H1 (cell line): Measurements from ENCODE around the gene PPP2R2C. TPM values are rescaled to one million over a fixed set of nuclear protein-coding genes. Genes with fewer than 3 reads are reported as not detected.
A peak's percentile ranks its signal among the peaks of the same experiment; 100 is the strongest.

Experiments
- CTCF ChIA-PET: fragments of 300-600 bp; sonication (Branson Sonifier 250); formaldehyde crosslinking; loops from one replicate; lab custom pipeline; 2021; ENCODE audit not compliant: partially characterized antibody; lab: Charles Lee
- POLR2A ChIA-PET: fragments of 300-600 bp; sonication (Branson Sonifier 250); formaldehyde crosslinking; loops from one replicate; lab custom pipeline; 2021; ENCODE audit warnings: inconsistent platforms; ENCODE audit not compliant: partially characterized antibody; lab: Charles Lee
- DNase-seq, 2 experiments: peaks; one replicate each; pipeline versions ENCODE4 v3.0.0 to v3.0.0-alpha.2; 2010 to 2022; ENCODE audit warnings: low spot score in 2 of 2, low read depth in 1 of 2, mixed read lengths in 1 of 2
- FAIRE-seq: peaks from 2 replicates; lab custom pipeline; 2011; peaks lifted over from hg19 to GRCh38; lab: Jason Lieb, UNC
- H2AFZ ChIP-seq: 2 replicates; pipeline ENCODE4 v1.8.1; 2012; ENCODE audit warnings: low read length, inconsistent platforms
- H2AK5ac ChIP-seq: 2 replicates; pipeline ENCODE4 v1.6.1; 2013; ENCODE audit warnings: low read depth, low read length
- H2BK120ac ChIP-seq: replicated peaks from 2 replicates; pipeline ENCODE3; 2013; ENCODE audit warnings: low read depth, low read length, inconsistent platforms
- H2BK12ac ChIP-seq: 2 replicates; pipeline ENCODE4 v1.6.1; 2013; ENCODE audit warnings: low read depth, low read length
- H2BK15ac ChIP-seq: 2 replicates; pipeline ENCODE4 v1.6.1; 2013; ENCODE audit warnings: low read length
- H2BK20ac ChIP-seq: 2 replicates; pipeline ENCODE4 v1.6.1; 2013; ENCODE audit warnings: low read length
- H2BK5ac ChIP-seq: 2 replicates; pipeline ENCODE4 v1.6.1; 2013; ENCODE audit warnings: low read depth, low read length
- H3K14ac ChIP-seq: 2 replicates; pipeline ENCODE4 v1.6.1; 2013; ENCODE audit warnings: inconsistent platforms; ENCODE audit not compliant: insufficient read length
- H3K18ac ChIP-seq: 2 replicates; pipeline ENCODE4 v1.6.1; 2013; ENCODE audit warnings: low read length; ENCODE audit errors: extremely low read depth
- H3K23ac ChIP-seq: 2 replicates; pipeline ENCODE4 v1.6.1; 2013; ENCODE audit warnings: inconsistent platforms; ENCODE audit not compliant: insufficient read length
- H3K23me2 ChIP-seq: 2 replicates; pipeline ENCODE4 v1.6.1; 2013; ENCODE audit warnings: low read depth, low read length
- H3K27ac ChIP-seq: 2 replicates; pipeline ENCODE4 v1.6.1; 2011; ENCODE audit warnings: low read depth, low read length, inconsistent platforms
- H3K27me3 ChIP-seq, 4 experiments: replicated peaks in 1 of 4; 1 replicate in 1 of 4; 2 replicates in 3 of 4; pipeline versions ENCODE4 v1.6.1 to v1.8.1; 2011 to 2013; ENCODE audit warnings: low read length in 3 of 4, mild to moderate bottlenecking in 3 of 4, inconsistent platforms in 2 of 4, mixed read lengths in 2 of 4, moderate library complexity in 1 of 4; ENCODE audit not compliant: control insufficient read depth in 3 of 4, insufficient read depth in 3 of 4; ENCODE audit errors: extremely low read depth in 1 of 4
- H3K36me3 ChIP-seq, 4 experiments: 2 replicates each; pipeline versions ENCODE4 v1.6.1 to v1.8.1; 2011 to 2013; ENCODE audit warnings: mild to moderate bottlenecking in 4 of 4, low read length in 3 of 4, moderate library complexity in 2 of 4, control low read depth in 1 of 4, inconsistent platforms in 1 of 4; ENCODE audit not compliant: insufficient read depth in 4 of 4, control insufficient read depth in 2 of 4
- H3K4ac ChIP-seq: replicated peaks from 2 replicates; pipeline ENCODE3; 2013; ENCODE audit warnings: low read length, low read depth, mixed read lengths, inconsistent platforms; ENCODE audit not compliant: insufficient read length
- H3K4me1 ChIP-seq, 4 experiments: replicated peaks in 1 of 4; 1 replicate in 1 of 4; 2 replicates in 3 of 4; pipeline versions ENCODE4 v1.6.1 to v1.8.1; 2011 to 2013; ENCODE audit warnings: low read length in 3 of 4, inconsistent platforms in 2 of 4, mixed read lengths in 1 of 4; ENCODE audit not compliant: insufficient read depth in 4 of 4, control insufficient read depth in 3 of 4
- H3K4me2 ChIP-seq, 2 experiments: 2 replicates each; pipeline versions ENCODE4 v1.6.1 to v1.8.1; 2011 to 2013; ENCODE audit warnings: low read depth in 2 of 2, low read length in 2 of 2, control low read depth in 1 of 2, inconsistent platforms in 1 of 2, mild to moderate bottlenecking in 1 of 2; ENCODE audit not compliant: insufficient read depth in 1 of 2
- H3K4me3 ChIP-seq, 4 experiments: fragments of 200-600, 300-600 bp in 1 of 4; sonication (generic), shearing (Covaris generic), sonication (Bioruptor Twin) in 1 of 4; 2 replicates each; pipeline versions ENCODE4 v1.5.1 to v1.8.1; 2011 to 2016; ENCODE audit warnings: low read length in 4 of 4, low read depth in 3 of 4, control low read depth in 2 of 4, inconsistent platforms in 2 of 4, mild to moderate bottlenecking in 2 of 4, mixed read lengths in 1 of 4, moderate library complexity in 1 of 4; ENCODE audit not compliant: insufficient read depth in 2 of 4; ENCODE audit errors: extremely low read depth in 1 of 4
- H3K56ac ChIP-seq: replicated peaks from 2 replicates; pipeline ENCODE3; 2013; ENCODE audit warnings: low read depth, mild to moderate bottlenecking, mixed read lengths, low read length, inconsistent platforms; ENCODE audit not compliant: insufficient read length
- H3K79me1 ChIP-seq: 2 replicates; pipeline ENCODE4 v1.6.1; 2013; ENCODE audit warnings: low read depth, low read length, control low read depth
- H3K79me2 ChIP-seq, 2 experiments: 2 replicates each; pipeline versions ENCODE4 v1.6.1 to v1.8.1; 2012 to 2013; ENCODE audit warnings: low read length in 2 of 2, mild to moderate bottlenecking in 2 of 2, inconsistent platforms in 1 of 2; ENCODE audit not compliant: insufficient read depth in 2 of 2, control insufficient read depth in 1 of 2
- H3K9ac ChIP-seq, 4 experiments: replicated peaks in 1 of 4; 1 replicate in 1 of 4; 2 replicates in 3 of 4; pipeline versions ENCODE4 v1.6.1 to v1.8.1; 2011 to 2013; ENCODE audit warnings: low read depth in 3 of 4, low read length in 3 of 4, control low read depth in 2 of 4, mild to moderate bottlenecking in 2 of 4, moderate library complexity in 2 of 4, inconsistent platforms in 1 of 4; ENCODE audit errors: extremely low read depth in 1 of 4
- H3K9me3 ChIP-seq, 2 experiments: 2 replicates each; pipeline versions ENCODE4 v1.6.1 to v1.8.1; 2012 to 2013; ENCODE audit warnings: mild to moderate bottlenecking in 2 of 2, moderate library complexity in 2 of 2, control low read depth in 1 of 2, inconsistent platforms in 1 of 2, low read depth in 1 of 2, low read length in 1 of 2, mixed read lengths in 1 of 2; ENCODE audit not compliant: insufficient read depth in 2 of 2
- H4K20me1 ChIP-seq, 2 experiments: replicated peaks in 1 of 2; 2 replicates each; pipeline versions ENCODE3 to v1.8.1; 2011 to 2013; ENCODE audit warnings: inconsistent platforms in 2 of 2, low read length in 2 of 2, mild to moderate bottlenecking in 1 of 2; ENCODE audit not compliant: insufficient read depth in 2 of 2, control insufficient read depth in 1 of 2
- H4K5ac ChIP-seq: 2 replicates; pipeline ENCODE4 v1.6.1; 2013; ENCODE audit warnings: low read length, low read depth, mixed read lengths, inconsistent platforms; ENCODE audit not compliant: insufficient read length
- H4K8ac ChIP-seq: 2 replicates; pipeline ENCODE4 v1.8.0; 2013; ENCODE audit warnings: mild to moderate bottlenecking, moderate library complexity, low read length, inconsistent platforms; ENCODE audit not compliant: insufficient read depth; ENCODE audit errors: extremely low read depth
- H4K91ac ChIP-seq: replicated peaks from 2 replicates; pipeline ENCODE3; 2013; ENCODE audit warnings: low read length, mixed read lengths, inconsistent platforms; ENCODE audit not compliant: insufficient read length
- BACH1 ChIP-seq: IDR thresholded peaks from 2 replicates; pipeline ENCODE4 v1.6.1; 2012; ENCODE audit warnings: low read length, improper control_type of control experiment
- CTCF ChIP-seq, 3 experiments: IDR thresholded peaks; 1 replicate in 2 of 3; 2 replicates in 1 of 3; pipeline versions ENCODE4 v1.5.1 to v1.6.1; 2011; ENCODE audit warnings: low read length in 3 of 3, mild to moderate bottlenecking in 3 of 3, inconsistent platforms in 2 of 3, low read depth in 1 of 3, moderate library complexity in 1 of 3; ENCODE audit not compliant: insufficient read depth in 1 of 3; ENCODE audit errors: control extremely low read depth in 1 of 3
- EZH2 ChIP-seq: fragments of 200-600 bp; sonication (generic); IDR thresholded peaks from 2 replicates; pipeline ENCODE4 v1.7.1; 2012; ENCODE audit warnings: low read depth, mild to moderate bottlenecking, moderate library complexity, low read length, inconsistent platforms; ENCODE audit not compliant: severe bottlenecking
- FOSL1 ChIP-seq: IDR thresholded peaks from 2 replicates; pipeline ENCODE4 v1.6.1; 2011; ENCODE audit warnings: mild to moderate bottlenecking, low read depth, low read length, moderate library complexity; ENCODE audit not compliant: insufficient read depth
- GABPA ChIP-seq: IDR thresholded peaks from 2 replicates; pipeline ENCODE4 v1.6.1; 2011; ENCODE audit warnings: mild to moderate bottlenecking, low read length, moderate library complexity, borderline replicate concordance; ENCODE audit not compliant: insufficient read depth
- JUN ChIP-seq: IDR thresholded peaks from 2 replicates; pipeline ENCODE4 v1.6.1; 2011; ENCODE audit warnings: low read depth, mild to moderate bottlenecking, improper control_type of control experiment, low read length
- POLR2AphosphoS5 ChIP-seq: IDR thresholded peaks from 2 replicates; pipeline ENCODE4 v1.6.1; 2011; ENCODE audit warnings: low read depth, low read length
- WGBS, 2 experiments: shearing (Covaris generic) in 1 of 2; methylation state at CpG; one replicate each; pipeline versions ENCODE4 v1.1.6 to v1.1.7; 2013 to 2015; ENCODE audit warnings: low lambda C conversion rate in 2 of 2, mixed read lengths in 2 of 2, inconsistent platforms in 1 of 2, low coverage in 1 of 2, missing lambda C conversion rate in 1 of 2; ENCODE audit not compliant: insufficient replicate concordance in 2 of 2, insufficient coverage in 1 of 2, insufficient read length in 1 of 2; ENCODE audit errors: extremely low coverage in 1 of 2, missing lambda C conversion rate in 1 of 2; 5-methylcytosine and 5-hydroxymethylcytosine counted together
- polyA plus RNA-seq, 7 experiments: library from polyadenylated mRNA; depleted of rRNA in 3 of 7; stranded (reverse) in 5 of 7; unstranded in 2 of 7; fragments of >200 nt in 5 of 7; fragments of 200-250 nt in 2 of 7; gene quantifications; 1 replicate in 5 of 7; 2 replicates in 1 of 7; 4 replicates in 1 of 7; pipeline versions ENCODE4 v1.2.1 to v1.2.3, GENCODE V29; 2011 to 2013; ENCODE audit warnings: missing spikeins in 2 of 7, mixed read lengths in 2 of 7
- total RNA-seq: library from RNA; stranded (reverse); fragmentation: NEBNext Ultra II Directional; extraction: Animal tissue kit (Norgen Biotek cat#: 25700); gene quantifications from 2 replicates; pipeline ENCODE4 v1.2.1, GENCODE V29; 2021
- TF ChIP-seq, protein P1 (sequence below): IDR thresholded peaks from 2 replicates; pipeline ENCODE4 v1.6.1; 2012; ENCODE audit warnings: inconsistent platforms

The PPP2R2C gene
- total and polyA plus RNA-seq, 2 of the 8 experiments (the other 6 are each of a cell fraction or from before 2014, with no cell fraction given): 6.4 TPM

GRCh38 chr4:6379767-6380745 lies 92.4 kb downstream of the PPP2R2C start:
- Histone ChIP-seq H3K79me1 (no peaks in the 10 kb centered on the region), H2AFZ (no peak overlapping the region), H3K79me2 (no peaks in the 10 kb centered on the region), H2BK12ac (no peak overlapping the region), H3K27ac (no peak overlapping the region), H3K23ac (no peak overlapping the region), H4K91ac (no peak overlapping the region), H3K9ac (no peak overlapping the region), H3K56ac (no peak overlapping the region), H3K4me3 (no peak overlapping the region), H2BK5ac (no peak overlapping the region), H3K27me3 (no peaks in the 10 kb centered on the region), H4K5ac (no peak overlapping the region), H4K8ac (peak overlapping the region; percentile 59), H4K20me1 (peaks cover 0 to 4% of the 10 kb centered on the region in 2 experiments), H2BK15ac (no peak overlapping the region), H2AK5ac (no peak overlapping the region), H2BK120ac (no peak overlapping the region), H3K14ac (no peak overlapping the region), H3K4me2 (no peak overlapping the region), H3K18ac (no peak overlapping the region), H3K4me1 (peaks cover 0 to 10% (median 1%) of the 10 kb centered on the region in 4 experiments; a peak in 2 of 7 replicates), H3K23me2 (no peaks in the 10 kb centered on the region; the same call in 1 of the 2 replicates), H3K9me3 (no peaks in the 10 kb centered on the region), H3K36me3 (no peaks in the 10 kb centered on the region), H2BK20ac (no peak overlapping the region), H3K4ac (no peak overlapping the region)
- no peak for DNase-seq
- no peak for FAIRE-seq
- WGBS, 2 experiments: 70% methylated on average over 18 of the region's 24 CpGs; no CpG with 5 or more reads in 1 of the 2 experiments
- ChIA-PET CTCF (interaction anchor here (0.7 to 1.8 kb wide), 9 partner anchors 22 to 129 kb away, joined by 3 to 6 read pairs (median 4); no protein-coding TSS in a partner anchor), POLR2A (interaction anchor here (1.2 kb wide), 1 partner anchor 12 kb away, joined by 3 read pairs; no protein-coding TSS in a partner anchor)
- TF ChIP-seq, protein P1, sequence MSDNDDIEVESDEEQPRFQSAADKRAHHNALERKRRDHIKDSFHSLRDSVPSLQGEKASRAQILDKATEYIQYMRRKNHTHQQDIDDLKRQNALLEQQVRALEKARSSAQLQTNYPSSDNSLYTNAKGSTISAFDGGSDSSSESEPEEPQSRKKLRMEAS: no peak
- no peak for TF ChIP-seq BACH1
- TF ChIP-seq EZH2: no peak
- no peak for TF ChIP-seq CTCF (IDR thresholded peaks at IDR 0.05; ENCODE audit: control extremely low read depth in 1 of 3, insufficient read depth in 1 of 3, low read depth in 1 of 3, low read length in 3 of 3)
- TF ChIP-seq JUN: no peak
- no peak for TF ChIP-seq POLR2AphosphoS5
- no peak for TF ChIP-seq GABPA
- no peak for TF ChIP-seq FOSL1
